ENCODE data around the gene MAFG. TPM values are rescaled to one million over a fixed set of nuclear protein-coding genes. Genes with fewer than 3 reads are reported as not detected.

Gene MAFG
- total and polyA plus RNA-seq, 2 of the 13 experiments (the other 11 are each of a cell fraction or from before 2014, with no cell fraction given), result 14.5 to 20.0 TPM

DNA sequence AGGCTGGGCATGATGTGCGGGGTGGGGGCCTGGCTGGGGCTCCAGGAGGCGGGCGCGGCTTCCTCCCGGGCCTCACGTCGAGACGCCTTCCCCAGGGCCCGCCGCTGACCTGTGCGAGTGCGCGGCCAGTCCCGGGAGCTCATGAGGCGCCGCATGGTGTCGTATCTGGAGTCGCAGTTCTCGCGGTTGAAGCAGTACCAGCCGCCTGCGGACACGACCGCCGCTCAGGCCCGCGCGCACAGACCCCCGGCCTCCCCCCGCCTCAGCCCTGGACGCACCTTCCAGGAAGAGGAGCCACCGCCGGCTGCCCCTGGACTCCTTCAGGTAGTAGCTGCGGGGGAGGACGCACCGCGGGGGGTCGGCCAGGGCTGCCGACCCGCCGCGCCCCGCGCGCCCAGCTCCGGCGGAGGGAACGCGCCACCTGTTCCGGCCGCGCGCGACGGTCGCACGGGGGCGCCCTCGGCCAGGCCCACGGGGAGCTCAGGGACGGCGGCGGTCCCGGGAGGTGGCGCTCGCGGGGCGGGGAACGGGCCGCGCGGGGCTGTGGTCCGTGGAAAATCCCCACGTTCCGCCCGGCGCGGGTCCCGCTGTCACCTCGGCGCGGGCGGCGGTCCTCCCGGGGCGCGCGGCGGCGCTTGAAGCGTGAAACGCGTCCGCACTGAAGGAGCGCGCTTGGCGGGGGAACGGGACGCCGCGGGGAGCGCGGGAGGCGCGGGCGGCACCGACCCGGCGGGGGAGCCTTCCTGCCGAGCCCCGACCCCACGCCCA lies 32.0 kb upstream of the MAFG start (continued):
- TF ChIP-seq NFAT5 (CRISPR knock-in tag; IDR thresholded peaks at IDR 0.05), result no peak
- no peak for TF ChIP-seq ZNF205 (CRISPR knock-in tag; IDR thresholded peaks at IDR 0.05)
- no peak for TF ChIP-seq RFX3 (CRISPR knock-in tag; IDR thresholded peaks at IDR 0.05)
- no peak for TF ChIP-seq NR3C1 (CRISPR knock-in tag; IDR thresholded peaks at IDR 0.05)
- TF ChIP-seq ZFAT (CRISPR knock-in tag; conservative IDR thresholded peaks at IDR 0.05), result no peak
- no peak for TF ChIP-seq MBNL3 (CRISPR knock-in tag; conservative IDR thresholded peaks at IDR 0.05)
- peak; percentile 33; the same call in 1 of the 2 replicates for TF ChIP-seq NR2C2 (CRISPR knock-in tag; IDR thresholded peaks at IDR 0.05; ENCODE audit: borderline replicate concordance)
- no peak for TF ChIP-seq HOXD1 (CRISPR knock-in tag; IDR thresholded peaks at IDR 0.05)
- TF ChIP-seq GLMP (CRISPR knock-in tag; IDR thresholded peaks at IDR 0.05; ENCODE audit: borderline replicate concordance), result no peak
- TF ChIP-seq ZNF746 (CRISPR knock-in tag; IDR thresholded peaks at IDR 0.05), result no peak; the same call in 1 of the 2 replicates
- peak; percentile 92 for TF ChIP-seq ZFP82 (CRISPR knock-in tag; IDR thresholded peaks at IDR 0.05; ENCODE audit: borderline replicate concordance)
- TF ChIP-seq RFXAP (CRISPR knock-in tag; IDR thresholded peaks at IDR 0.05; ENCODE audit: borderline replicate concordance), result 0 out of 2 replicates have a peak, but pooled peaks have one; percentile 41
- 0 out of 2 replicates have a peak, but pooled peaks have one; percentile 8 for TF ChIP-seq ZNF670 (CRISPR knock-in tag; IDR thresholded peaks at IDR 0.05; ENCODE audit: borderline replicate concordance)
- TF ChIP-seq ZNF530 (CRISPR knock-in tag; IDR thresholded peaks at IDR 0.05; ENCODE audit: low read depth), result no peak
- TF ChIP-seq HMGXB4 (CRISPR knock-in tag; IDR thresholded peaks at IDR 0.05; ENCODE audit: borderline replicate concordance in 1 of 2, low read depth in 1 of 2), result peak; percentile 90 to 95
- no peak for TF ChIP-seq NFYC (CRISPR knock-in tag; IDR thresholded peaks at IDR 0.05)
- TF ChIP-seq HNRNPH1 (optimal IDR thresholded peaks at IDR 0.05; ENCODE audit: low read depth, low read length), result no peak
- no peak for TF ChIP-seq ELF4 (CRISPR knock-in tag; IDR thresholded peaks at IDR 0.05; ENCODE audit: borderline replicate concordance)
- no peak for TF ChIP-seq DMTF1 (CRISPR knock-in tag; IDR thresholded peaks at IDR 0.05)

Data from HepG2 (cell line).